Renal cortical epithelial cell (primary cell): ENCODE data around the gene FFAR3. TPM values are rescaled to one million over a fixed set of nuclear protein-coding genes. Genes with fewer than 3 reads are reported as not detected.
"Not testable (repeated sequence)": the region's sequence is repeated elsewhere in the genome, so short reads cannot be mapped to it uniquely, and the experiment has no call there.

ENCODE experiments used
- DNase-seq: peaks from one replicate; pipeline ENCODE4 v3.0.0-alpha.2; 2011; ENCODE audit warnings: low read depth
- total RNA-seq: library from RNA; depleted of rRNA; stranded (reverse); fragments of >200 nt; gene quantifications from 2 replicates; pipeline ENCODE4 v1.2.3, GENCODE V29; 2014

The FFAR3 gene
- total RNA-seq, 1 donor from 2014 or later = not detected

GRCh38 chr19:35377656-35378055 is 19.4 kb downstream of the FFAR3 start:
- no peak for DNase-seq

DNA sequence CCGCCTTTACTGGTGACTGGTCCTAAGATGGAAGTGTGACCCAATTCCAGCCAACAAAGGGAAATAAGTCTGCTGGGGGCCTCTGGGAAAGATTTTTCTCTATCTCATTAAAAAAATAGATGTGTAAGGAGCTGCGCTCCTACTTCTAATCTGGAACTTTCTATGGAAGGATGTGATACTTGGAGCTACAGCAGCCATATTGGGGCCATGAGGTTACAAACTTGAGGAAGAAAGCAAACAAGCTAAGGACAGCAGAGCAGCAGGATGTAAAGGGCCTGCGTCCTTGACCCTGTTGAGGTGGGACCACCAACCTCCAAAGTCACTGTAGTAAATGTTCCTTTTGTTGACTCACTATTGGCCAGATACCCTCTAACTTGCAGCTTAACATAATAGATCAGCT is 20.1 kb downstream of the FFAR3 start:
- DNase-seq = no peak

- DNase-seq = not testable (repeated sequence)
Measured at GRCh38 chr19:35379545-35379944, 21.3 kb downstream of the FFAR3 start.

GRCh38 chr19:35379992-35380391 is 21.7 kb downstream of the FFAR3 start:
- DNase-seq = no peak

GRCh38 chr19:35380450-35381124 is 22.3 kb downstream of the FFAR3 start:
- DNase-seq = no peak

DNA sequence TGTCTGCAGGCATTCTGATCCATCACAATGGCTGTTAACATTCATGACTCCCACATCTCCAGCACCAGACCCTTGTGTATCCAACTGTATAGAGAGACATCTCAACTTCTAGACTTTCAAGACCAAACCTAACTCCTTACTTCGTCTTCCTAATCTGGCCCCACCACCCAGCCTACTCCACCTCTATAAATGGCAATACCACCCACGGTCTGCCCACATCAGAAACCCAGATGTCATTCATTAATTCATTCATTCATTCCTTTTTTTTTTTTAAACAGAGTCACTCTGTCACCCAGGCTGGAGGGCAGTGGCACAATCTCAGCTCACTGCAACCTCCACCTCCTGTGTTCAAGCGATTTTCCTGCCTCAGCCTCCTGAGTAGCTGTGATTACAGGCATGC is 23.1 kb downstream of the FFAR3 start:
- DNase-seq = no peak

GRCh38 chr19:35381926-35382325 is 23.7 kb downstream of the FFAR3 start:
- no peak for DNase-seq

GRCh38 chr19:35383536-35383935 is 25.3 kb downstream of the FFAR3 start:
- no peak for DNase-seq

DNA sequence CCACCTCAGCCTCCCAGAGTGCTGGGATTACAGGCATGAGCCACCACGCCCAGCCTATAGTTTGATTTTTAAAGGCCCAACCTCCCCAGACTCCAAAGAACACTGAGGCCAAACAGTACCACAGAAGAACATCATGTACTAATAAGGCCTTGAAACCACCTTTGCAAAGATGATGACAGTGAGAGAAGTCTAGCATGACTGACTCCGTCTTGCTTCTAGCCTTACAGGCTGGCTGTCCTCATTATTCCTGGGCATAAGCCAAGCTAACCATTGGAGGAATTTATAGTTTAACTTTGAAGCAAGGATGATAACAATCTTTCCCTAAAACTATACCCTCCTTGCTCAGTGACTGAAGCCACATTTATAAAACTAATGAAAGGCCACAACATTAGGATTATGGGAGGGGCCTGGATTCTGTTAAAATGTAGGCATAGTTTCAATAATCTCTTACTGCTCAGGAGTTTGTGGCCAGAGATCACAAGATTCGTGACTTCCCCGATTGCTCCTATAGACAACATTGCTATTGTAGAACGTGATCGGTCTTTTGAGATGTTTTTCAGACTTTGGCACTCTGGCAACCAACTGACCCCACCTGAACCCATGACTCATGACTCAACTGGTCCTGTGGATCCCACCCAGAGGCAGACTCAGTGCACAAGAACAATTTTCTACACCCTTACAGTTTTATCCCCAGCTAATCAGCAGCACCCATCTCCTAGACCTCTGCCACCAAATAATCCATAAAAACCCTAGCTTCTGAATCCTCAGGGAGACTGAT is 30.2 kb downstream of the FFAR3 start:
- DNase-seq = no peak

GRCh38 chr19:35389192-35389861 is 31.1 kb downstream of the FFAR3 start:
- no peak for DNase-seq

DNA sequence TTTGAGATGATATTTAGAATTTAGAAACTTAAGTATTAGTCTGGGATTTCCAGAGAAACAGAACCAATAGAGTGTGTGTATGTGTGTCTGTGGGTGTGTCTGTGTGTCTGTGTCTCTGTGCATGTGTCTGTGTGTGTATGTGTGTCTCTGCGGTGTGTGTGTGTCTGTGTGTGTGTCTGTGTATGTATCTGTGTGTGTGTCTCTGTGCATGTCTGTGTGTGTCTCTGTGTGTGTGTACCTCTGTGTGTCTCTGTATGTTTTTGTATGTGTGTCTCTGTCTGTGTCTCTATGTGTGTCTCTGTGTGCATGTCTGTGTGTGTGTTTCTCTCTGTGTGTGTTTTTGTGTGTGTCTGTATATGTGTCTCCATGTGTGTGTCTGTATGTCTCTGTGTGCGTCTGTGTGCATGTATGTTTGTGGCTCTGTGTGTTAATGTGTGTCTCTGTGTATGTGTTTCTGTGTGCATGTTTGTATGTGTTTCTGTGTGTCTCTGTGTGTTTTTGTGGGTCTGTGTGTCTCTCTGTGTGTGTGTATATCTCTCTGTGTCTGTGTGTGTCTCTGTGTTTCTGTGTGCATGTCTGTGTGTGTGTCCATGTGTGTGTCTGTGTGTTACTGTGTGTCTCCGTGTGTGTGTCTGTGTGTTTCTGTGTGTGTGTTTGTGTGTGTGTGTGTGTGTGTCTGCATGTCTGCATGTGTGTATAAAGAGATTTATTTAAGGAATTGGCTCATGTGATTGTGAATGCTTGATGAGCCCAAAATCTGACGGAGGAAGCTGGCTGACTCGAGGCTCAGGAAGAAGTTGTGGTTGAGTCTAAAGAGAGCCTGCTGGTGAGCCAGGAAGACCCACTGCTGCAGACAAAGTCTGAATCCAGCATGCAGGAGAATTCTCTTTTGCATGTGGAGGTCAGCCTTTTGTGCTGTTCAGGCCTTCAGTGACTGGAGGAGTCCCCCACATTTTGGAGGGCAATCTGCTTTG is 34.8 kb downstream of the FFAR3 start:
- DNase-seq = no peak

- no peak for DNase-seq
Measured at GRCh38 chr19:35395382-35396199, 37.3 kb downstream of the FFAR3 start.

- DNase-seq = no peak
Measured at GRCh38 chr19:35396240-35396885, 38.1 kb downstream of the FFAR3 start.

DNA sequence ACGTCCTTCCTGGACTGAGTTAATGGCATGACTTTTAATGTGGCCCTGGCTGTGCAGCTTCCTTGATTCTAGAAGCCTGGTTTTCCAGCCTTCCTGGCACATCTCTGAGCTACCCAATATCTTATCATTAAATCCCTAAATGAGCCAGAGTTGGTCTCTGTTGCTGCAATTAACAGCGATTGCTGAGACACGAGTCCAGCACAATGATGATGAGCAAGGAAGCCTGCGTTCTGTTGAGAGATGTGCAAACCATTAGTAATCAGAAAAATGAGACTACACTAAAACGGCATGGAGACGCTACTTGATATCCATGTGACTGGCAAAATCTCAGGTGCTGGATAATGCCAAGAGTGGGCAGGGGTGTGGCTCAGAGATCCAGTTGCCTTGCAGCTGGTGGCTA is 38.8 kb downstream of the FFAR3 start:
- DNase-seq = no peak

GRCh38 chr19:35398570-35398969 is 40.3 kb downstream of the FFAR3 start:
- DNase-seq = no peak

DNA sequence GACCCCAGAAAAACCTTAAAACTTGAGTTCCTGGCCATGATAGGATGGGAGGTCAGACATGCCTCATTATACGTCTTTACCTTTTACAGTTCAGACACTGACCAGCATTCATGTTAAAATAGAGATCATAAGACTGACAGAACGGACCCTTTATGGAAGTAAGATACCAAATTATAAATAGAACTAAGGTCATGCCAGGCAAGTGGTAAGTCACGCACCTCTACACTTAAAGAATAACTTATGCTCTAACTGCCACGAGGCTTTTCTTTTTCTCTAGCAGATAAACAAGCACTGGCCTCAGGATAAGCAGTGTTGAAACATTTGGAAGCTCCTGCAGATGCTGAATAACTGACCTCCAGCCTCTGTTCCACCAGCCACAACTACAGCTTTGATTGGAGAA is 41.0 kb downstream of the FFAR3 start:
- DNase-seq = no peak

- DNase-seq = no peak
Measured at GRCh38 chr19:35399948-35400772, 41.9 kb downstream of the FFAR3 start.

DNA sequence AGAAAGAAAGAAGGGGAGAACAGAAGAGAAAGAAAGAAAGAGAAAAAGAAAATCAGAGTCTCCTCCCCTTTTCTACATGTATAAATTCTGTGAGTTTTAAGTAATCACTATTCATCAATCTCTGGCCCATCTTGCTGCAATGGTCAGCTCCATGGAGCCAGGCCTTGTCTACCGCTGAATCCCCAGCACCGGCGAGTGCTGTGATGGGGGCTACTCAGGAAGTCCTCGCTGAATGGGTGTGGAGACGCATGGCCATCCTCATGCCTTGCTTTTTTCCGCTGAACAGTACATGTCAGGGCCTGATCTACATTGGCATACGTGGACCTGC is 42.5 kb downstream of the FFAR3 start:
- DNase-seq = no peak

GRCh38 chr19:35401416-35401815 is 43.2 kb downstream of the FFAR3 start:
- DNase-seq = not testable (repeated sequence)
